Measurements from ENCODE around the gene ADGRG3.

The ADGRG3 gene

DNA sequence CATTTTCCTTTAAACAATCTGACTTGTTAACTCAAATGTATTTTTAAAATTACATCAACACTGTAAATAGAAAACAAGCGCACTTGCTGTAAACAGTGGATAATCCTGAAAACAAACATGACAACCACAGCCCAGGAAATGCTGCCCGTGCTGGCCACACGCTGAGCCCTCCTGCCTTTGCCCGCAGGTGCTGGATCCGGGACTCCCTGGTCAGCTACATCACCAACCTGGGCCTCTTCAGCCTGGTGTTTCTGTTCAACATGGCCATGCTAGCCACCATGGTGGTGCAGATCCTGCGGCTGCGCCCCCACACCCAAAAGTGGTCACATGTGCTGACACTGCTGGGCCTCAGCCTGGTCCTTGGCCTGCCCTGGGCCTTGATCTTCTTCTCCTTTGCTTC, 6.6 kb upstream of the ADGRG3 start:
- Histone ChIP-seq H3K9ac (ENCODE audit: low read length) (no peak overlapping the region), H3K4me3 (ENCODE audit: low read length) (no peak overlapping the region), H2AFZ (ENCODE audit: low read length) (no peak overlapping the region), H3K4me1 (ENCODE audit: low read length) (no peaks in the 10 kb centered on the region), H3K9me2 (replicated peaks; ENCODE audit: insufficient read depth, low read length) (no peaks in the 10 kb centered on the region), H3K27me3 (replicated peaks; ENCODE audit: insufficient read depth, low read length) (no peaks in the 10 kb centered on the region), H3K27ac (ENCODE audit: low read length) (no peak overlapping the region), H3K9me3 (replicated peaks; ENCODE audit: insufficient read depth, low read length) (no peaks in the 10 kb centered on the region), H3K4me2 (ENCODE audit: low read depth, low read length) (no peak overlapping the region), H4K20me1 (ENCODE audit: insufficient read depth, low read length) (no peaks in the 10 kb centered on the region), H3K79me2 (ENCODE audit: low read length) (no peaks in the 10 kb centered on the region), H3F3A (ENCODE audit: insufficient read depth, low read length) (no peaks in the 10 kb centered on the region), H3K36me3 (replicated peaks; ENCODE audit: insufficient read depth, low read length) (no peaks in the 10 kb centered on the region)
- TF ChIP-seq EZH2 (optimal IDR thresholded peaks at IDR 0.05; ENCODE audit: low read depth, low read length) (no peak), EZH2phosphoT487 (IDR thresholded peaks at IDR 0.05; ENCODE audit: low read length) (no peak)
- TF ChIP-seq, protein P1, sequence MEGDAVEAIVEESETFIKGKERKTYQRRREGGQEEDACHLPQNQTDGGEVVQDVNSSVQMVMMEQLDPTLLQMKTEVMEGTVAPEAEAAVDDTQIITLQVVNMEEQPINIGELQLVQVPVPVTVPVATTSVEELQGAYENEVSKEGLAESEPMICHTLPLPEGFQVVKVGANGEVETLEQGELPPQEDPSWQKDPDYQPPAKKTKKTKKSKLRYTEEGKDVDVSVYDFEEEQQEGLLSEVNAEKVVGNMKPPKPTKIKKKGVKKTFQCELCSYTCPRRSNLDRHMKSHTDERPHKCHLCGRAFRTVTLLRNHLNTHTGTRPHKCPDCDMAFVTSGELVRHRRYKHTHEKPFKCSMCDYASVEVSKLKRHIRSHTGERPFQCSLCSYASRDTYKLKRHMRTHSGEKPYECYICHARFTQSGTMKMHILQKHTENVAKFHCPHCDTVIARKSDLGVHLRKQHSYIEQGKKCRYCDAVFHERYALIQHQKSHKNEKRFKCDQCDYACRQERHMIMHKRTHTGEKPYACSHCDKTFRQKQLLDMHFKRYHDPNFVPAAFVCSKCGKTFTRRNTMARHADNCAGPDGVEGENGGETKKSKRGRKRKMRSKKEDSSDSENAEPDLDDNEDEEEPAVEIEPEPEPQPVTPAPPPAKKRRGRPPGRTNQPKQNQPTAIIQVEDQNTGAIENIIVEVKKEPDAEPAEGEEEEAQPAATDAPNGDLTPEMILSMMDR (IDR thresholded peaks at IDR 0.05; ENCODE audit: low read length) = no peak
- no peak for DNase-seq

DNA sequence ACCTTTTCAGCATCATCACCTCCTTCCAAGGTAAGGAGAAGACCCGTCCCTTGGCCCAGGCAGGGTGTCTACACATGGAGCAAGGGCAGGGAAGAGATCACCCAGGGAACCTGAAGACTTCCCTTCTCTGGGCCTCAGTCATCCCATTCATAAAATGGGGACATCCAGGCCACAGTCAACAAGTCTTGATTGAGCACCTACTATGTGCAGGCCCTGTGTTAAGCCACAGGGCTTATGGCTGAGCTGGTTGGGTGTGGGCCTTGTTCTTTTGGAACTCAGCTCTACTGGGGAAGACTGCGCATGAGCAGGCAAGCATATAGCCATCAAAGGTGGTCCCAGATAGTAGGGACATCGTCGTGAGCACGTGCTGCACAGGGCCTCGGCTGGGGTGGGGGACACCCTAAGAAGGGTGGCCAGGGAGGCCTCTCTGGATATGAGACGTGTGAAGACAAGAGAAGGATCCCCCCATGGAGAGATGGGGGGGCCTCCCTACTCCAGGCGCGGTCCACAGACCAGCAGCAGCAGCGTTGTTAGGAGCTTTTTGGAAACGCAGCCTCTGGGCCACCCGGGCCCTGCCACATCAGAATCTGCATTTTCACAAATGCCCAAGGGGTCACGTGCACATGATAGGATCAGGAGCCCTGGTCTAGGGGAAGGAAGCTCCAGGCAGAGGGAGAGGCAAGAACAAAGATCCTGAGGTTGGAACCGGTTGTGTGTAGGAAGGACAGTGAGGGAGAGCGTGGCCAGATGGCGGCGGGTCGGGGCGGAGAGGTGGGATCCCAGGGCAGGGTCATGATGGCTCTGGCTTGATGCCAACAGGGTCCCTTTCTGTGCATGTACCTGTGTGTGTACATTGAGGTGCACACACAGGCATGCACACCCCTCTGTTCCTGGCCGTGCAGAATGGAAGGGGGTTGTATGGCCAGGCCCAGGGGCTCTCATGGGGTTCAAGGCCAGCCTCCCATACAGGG, 5.9 kb upstream of the ADGRG3 start:
- Histone ChIP-seq H3K27me3 (replicated peaks; ENCODE audit: insufficient read depth, low read length) (no peaks in the 10 kb centered on the region), H3K4me2 (ENCODE audit: low read depth, low read length) (no peak overlapping the region), H3K9ac (ENCODE audit: low read length) (no peak overlapping the region), H4K20me1 (ENCODE audit: insufficient read depth, low read length) (no peaks in the 10 kb centered on the region), H3K4me3 (ENCODE audit: low read length) (no peak overlapping the region), H3K36me3 (replicated peaks; ENCODE audit: insufficient read depth, low read length) (no peaks in the 10 kb centered on the region), H3K79me2 (ENCODE audit: low read length) (no peaks in the 10 kb centered on the region), H3K9me3 (replicated peaks; ENCODE audit: insufficient read depth, low read length) (no peaks in the 10 kb centered on the region), H3K9me2 (replicated peaks; ENCODE audit: insufficient read depth, low read length) (no peaks in the 10 kb centered on the region), H3K27ac (ENCODE audit: low read length) (no peak overlapping the region), H3K4me1 (ENCODE audit: low read length) (no peaks in the 10 kb centered on the region), H3F3A (ENCODE audit: insufficient read depth, low read length) (no peaks in the 10 kb centered on the region), H2AFZ (ENCODE audit: low read length) (no peak overlapping the region)
- TF ChIP-seq EZH2phosphoT487 (IDR thresholded peaks at IDR 0.05; ENCODE audit: low read length) (no peak), EZH2 (optimal IDR thresholded peaks at IDR 0.05; ENCODE audit: low read depth, low read length) (no peak)
- TF ChIP-seq, protein P1 (IDR thresholded peaks at IDR 0.05; ENCODE audit: low read length) = no peak
- no peak for DNase-seq

DNA sequence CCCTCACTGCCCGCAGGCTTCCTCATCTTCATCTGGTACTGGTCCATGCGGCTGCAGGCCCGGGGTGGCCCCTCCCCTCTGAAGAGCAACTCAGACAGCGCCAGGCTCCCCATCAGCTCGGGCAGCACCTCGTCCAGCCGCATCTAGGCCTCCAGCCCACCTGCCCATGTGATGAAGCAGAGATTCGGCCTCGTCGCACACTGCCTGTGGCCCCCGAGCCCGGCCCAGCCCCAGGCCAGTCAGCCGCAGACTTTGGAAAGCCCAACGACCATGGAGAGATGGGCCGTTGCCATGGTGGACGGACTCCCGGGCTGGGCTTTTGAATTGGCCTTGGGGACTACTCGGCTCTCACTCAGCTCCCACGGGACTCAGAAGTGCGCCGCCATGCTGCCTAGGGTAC, 4.7 kb upstream of the ADGRG3 start:
- TF ChIP-seq EZH2 (optimal IDR thresholded peaks at IDR 0.05; ENCODE audit: low read depth, low read length) (no peak), EZH2phosphoT487 (IDR thresholded peaks at IDR 0.05; ENCODE audit: low read length) (no peak)
- TF ChIP-seq, protein P1 (IDR thresholded peaks at IDR 0.05; ENCODE audit: low read length) = no peak
- H3K79me2 ChIP-seq (ENCODE audit: low read length) = no peaks in the 10 kb centered on the region
- H3K4me3 ChIP-seq (ENCODE audit: low read length) = no peak overlapping the region
- DNase-seq = no peak
- no peak overlapping the region for H3K4me2 ChIP-seq (ENCODE audit: low read depth, low read length)
- no peaks in the 10 kb centered on the region for H3K4me1 ChIP-seq (ENCODE audit: low read length)
- no peaks in the 10 kb centered on the region for H3F3A ChIP-seq (ENCODE audit: insufficient read depth, low read length)
- H3K9ac ChIP-seq (ENCODE audit: low read length) = no peak overlapping the region
- H3K27me3 ChIP-seq (replicated peaks; ENCODE audit: insufficient read depth, low read length) = no peaks in the 10 kb centered on the region
- H4K20me1 ChIP-seq (ENCODE audit: insufficient read depth, low read length) = no peaks in the 10 kb centered on the region
- H3K9me3 ChIP-seq (replicated peaks; ENCODE audit: insufficient read depth, low read length) = no peaks in the 10 kb centered on the region
- H3K27ac ChIP-seq (ENCODE audit: low read length) = no peak overlapping the region
- no peak overlapping the region for H2AFZ ChIP-seq (ENCODE audit: low read length)
- no peaks in the 10 kb centered on the region for H3K9me2 ChIP-seq (replicated peaks; ENCODE audit: insufficient read depth, low read length)
- no peaks in the 10 kb centered on the region for H3K36me3 ChIP-seq (replicated peaks; ENCODE audit: insufficient read depth, low read length)

All from MM.1S (cell line).